Hematopoietic multipotent progenitor cell treated with erythropoietin and hydrocortisone succinate and interleukin-3 and kit ligand, for 4 days (in vitro differentiated cells): Measurements from ENCODE around the gene ZNF71.
A peak's percentile ranks its signal among the peaks of the same experiment; 100 is the strongest.

ENCODE experiments used
- DNase-seq: peaks from one replicate; pipeline ENCODE4 v3.0.0-alpha.2; 2015

The ZNF71 gene

GRCh38 chr19:56594783-56595547, at the start of gene ZNF71:
TSS of gene ZNF71 (plus strand) at chr19:56595302. CDS start at chr19:56601559, 6,257 bp downstream.
- DNase-seq, result peak; percentile 93

- DNase-seq, result no peak
Observed at GRCh38 chr19:56547535-56547934, 47.6 kb upstream of the ZNF71 start.

- DNase-seq, result no peak
Observed at GRCh38 chr19:56554272-56554869, 40.7 kb upstream of the ZNF71 start.

- DNase-seq, result no peak
Observed at GRCh38 chr19:56562766-56563165, 32.3 kb upstream of the ZNF71 start.

- peak; percentile 69 for DNase-seq
Observed at GRCh38 chr19:56566904-56567273, 28.2 kb upstream of the ZNF71 start.

- peak; percentile 98 for DNase-seq
Observed at GRCh38 chr19:56567274-56568120, 27.6 kb upstream of the ZNF71 start, which contains the start of gene ZNF470. TSS of gene ZNF470 (plus strand) at chr19:56567468. CDS start at chr19:56570312, 2,844 bp downstream.

- DNase-seq, result no peak
Observed at GRCh38 chr19:56572589-56572988, 22.5 kb upstream of the ZNF71 start.

GRCh38 chr19:56573914-56574313, 21.2 kb upstream of the ZNF71 start:
- no peak for DNase-seq

GRCh38 chr19:56577719-56578602, 17.1 kb upstream of the ZNF71 start:
- peak; percentile 8 for DNase-seq

- DNase-seq, result no peak
Observed at GRCh38 chr19:56594446-56594782, 688 bp upstream of the ZNF71 start.

- DNase-seq, result no peak
Observed at GRCh38 chr19:56595548-56595899, 422 bp downstream of the ZNF71 start.

- no peak for DNase-seq
Observed at GRCh38 chr19:56596676-56597075, 1.6 kb downstream of the ZNF71 start.

- no peak for DNase-seq
Observed at GRCh38 chr19:56597696-56598095, 2.6 kb downstream of the ZNF71 start.

- no peak for DNase-seq
Observed at GRCh38 chr19:56601375-56601774, 6.3 kb downstream of the ZNF71 start.

GRCh38 chr19:56603829-56604228, 8.7 kb downstream of the ZNF71 start:
- no peak for DNase-seq

- no peak for DNase-seq
Observed at GRCh38 chr19:56608274-56608964, 13.3 kb downstream of the ZNF71 start.

GRCh38 chr19:56611288-56611687, 16.2 kb downstream of the ZNF71 start:
- DNase-seq, result no peak

GRCh38 chr19:56612737-56613136, 17.6 kb downstream of the ZNF71 start:
- no peak for DNase-seq

GRCh38 chr19:56613639-56614038, 18.5 kb downstream of the ZNF71 start:
- DNase-seq, result no peak

GRCh38 chr19:56617531-56617930, 22.4 kb downstream of the ZNF71 start:
- DNase-seq, result no peak

GRCh38 chr19:56619121-56619520, 24.0 kb downstream of the ZNF71 start:
- DNase-seq, result no peak

- no peak for DNase-seq
Observed at GRCh38 chr19:56622374-56622773, 27.3 kb downstream of the ZNF71 start.
